GM21723 (cell line): ENCODE results near the gene SYPL1.
A peak's percentile ranks its signal among the peaks of the same experiment; 100 is the strongest.

Source experiments
- ATAC-seq: cut with Tn5 transposase; IDR thresholded peaks from one replicate; pipeline ENCODE4 v1.9.1; 2021; ENCODE audit warnings: mild to moderate bottlenecking, moderate library complexity; ENCODE audit not compliant: unreplicated experiment

The SYPL1 gene

GRCh38 chr7:106095634-106096033 lies 16.5 kb downstream of the SYPL1 start:
- no peak for ATAC-seq

GRCh38 chr7:106094780-106095179 lies 17.3 kb downstream of the SYPL1 start:
- no peak for ATAC-seq

GRCh38 chr7:106092204-106092603 lies 19.9 kb downstream of the SYPL1 start:
- no peak for ATAC-seq

GRCh38 chr7:106089647-106090046 lies 22.5 kb downstream of the SYPL1 start:
- peak; percentile 95 for ATAC-seq

GRCh38 chr7:106088014-106088413 lies 24.1 kb downstream of the SYPL1 start:
- ATAC-seq = no peak

GRCh38 chr7:106086062-106086461 lies 26.1 kb downstream of the SYPL1 start:
- no peak for ATAC-seq

GRCh38 chr7:106085015-106085414 lies 27.1 kb downstream of the SYPL1 start:
- ATAC-seq = no peak

- ATAC-seq = no peak
These were observed 28.4 kb downstream of the SYPL1 start for GRCh38 chr7:106083717-106084116.

- no peak for ATAC-seq
These were observed 29.8 kb downstream of the SYPL1 start for GRCh38 chr7:106082087-106082854.

GRCh38 chr7:106080300-106080987 lies 31.7 kb downstream of the SYPL1 start:
- no peak for ATAC-seq

GRCh38 chr7:106076537-106076936 lies 35.6 kb downstream of the SYPL1 start:
- ATAC-seq = no peak

GRCh38 chr7:106075937-106076336 lies 36.2 kb downstream of the SYPL1 start:
- no peak for ATAC-seq

GRCh38 chr7:106074257-106074656 lies 37.9 kb downstream of the SYPL1 start:
- no peak for ATAC-seq

GRCh38 chr7:106073701-106074100 lies 38.4 kb downstream of the SYPL1 start:
- ATAC-seq = no peak

- no peak for ATAC-seq
These were observed 39.4 kb downstream of the SYPL1 start for GRCh38 chr7:106072715-106073091.

GRCh38 chr7:106071999-106072714 lies 40.0 kb downstream of the SYPL1 start:
- peak; percentile 5 for ATAC-seq

- ATAC-seq = peak; percentile 97
These were observed 40.6 kb downstream of the SYPL1 start for GRCh38 chr7:106071356-106071998.

- no peak for ATAC-seq
These were observed 41.4 kb downstream of the SYPL1 start for GRCh38 chr7:106070567-106071254.

GRCh38 chr7:106070201-106070551 lies 41.9 kb downstream of the SYPL1 start:
- ATAC-seq = no peak

- no peak for ATAC-seq
These were observed 42.5 kb downstream of the SYPL1 start for GRCh38 chr7:106069471-106070200.
